Measurements from ENCODE around the gene PHACTR1. TPM values are rescaled to one million over a fixed set of nuclear protein-coding genes. Genes with fewer than 3 reads are reported as not detected.
A peak's percentile ranks its signal among the peaks of the same experiment; 100 is the strongest.

PHACTR1 gene
- total and polyA plus RNA-seq, 12 donors, result 0.77 to 16.0 (median 3.5) TPM

- no peak for DNase-seq
- TF ChIP-seq CTCF (IDR thresholded peaks at IDR 0.05) (no peak), POLR2A (IDR thresholded peaks at IDR 0.05) (no peak)
- Histone ChIP-seq H3K36me3 (replicated peaks in 1 of 2) (no peaks in the 10 kb centered on the region), H3K9me3 (replicated peaks in 1 of 3) (no peaks in the 10 kb centered on the region), H3K27ac (peak overlapping the region in 1 of 5 donors; percentile 18), H3K4me1 (replicated peaks in 1 of 2) (peaks cover 0 to 4% of the 10 kb centered on the region in 2 donors), H3K4me3 (no peak overlapping the region), H3K27me3 (peaks cover 5% of the 10 kb centered on the region)
- 45 to 60% (median 50%) methylated on average over 4 of the region's 4 CpGs for WGBS, 4 donors
- intact Hi-C loops (cut with DNase I), result no loop called here
Observed at GRCh38 chr6:12947151-12947871, 230.7 kb downstream of the PHACTR1 start.

GRCh38 chr6:12947967-12948366, 231.4 kb downstream of the PHACTR1 start:
- WGBS, 4 donors, result 97 to 100% (median 100%) methylated on average over 1 of the region's 1 CpG
- H3K4me1 ChIP-seq (replicated peaks in 1 of 2), result peaks cover 0 to 4% of the 10 kb centered on the region in 2 donors
- H3K36me3 ChIP-seq (replicated peaks in 1 of 2), result no peaks in the 10 kb centered on the region
- no peak overlapping the region for H3K27ac ChIP-seq
- H3K9me3 ChIP-seq (replicated peaks in 1 of 3), result no peaks in the 10 kb centered on the region
- peaks cover 5% of the 10 kb centered on the region for H3K27me3 ChIP-seq
- no peak for DNase-seq
- intact Hi-C loops (cut with DNase I), result no loop called here
- H3K4me3 ChIP-seq, result no peak overlapping the region
- no peak for TF ChIP-seq CTCF (IDR thresholded peaks at IDR 0.05)
- TF ChIP-seq POLR2A (IDR thresholded peaks at IDR 0.05), result no peak

GRCh38 chr6:12950976-12951375, 234.4 kb downstream of the PHACTR1 start:
- Histone ChIP-seq H3K27ac (no peak overlapping the region), H3K9me3 (replicated peaks in 1 of 3) (no peaks in the 10 kb centered on the region), H3K27me3 (peaks cover 5% of the 10 kb centered on the region), H3K4me1 (replicated peaks in 1 of 2) (peaks cover 0 to 4% of the 10 kb centered on the region in 2 donors), H3K4me3 (no peak overlapping the region), H3K36me3 (replicated peaks in 1 of 2) (no peaks in the 10 kb centered on the region)
- TF ChIP-seq POLR2A (IDR thresholded peaks at IDR 0.05) (no peak), CTCF (IDR thresholded peaks at IDR 0.05) (no peak)
- intact Hi-C loops (cut with DNase I), result no loop called here
- WGBS, 4 donors, result 62 to 76% (median 65%) methylated on average over 5 of the region's 5 CpGs
- no peak for DNase-seq

GRCh38 chr6:12951415-12951814, 234.8 kb downstream of the PHACTR1 start:
- H3K27ac ChIP-seq, result no peak overlapping the region
- DNase-seq, result no peak
- no peak overlapping the region for H3K4me3 ChIP-seq
- peaks cover 5% of the 10 kb centered on the region for H3K27me3 ChIP-seq
- H3K9me3 ChIP-seq (replicated peaks in 1 of 3), result no peaks in the 10 kb centered on the region
- no peaks in the 10 kb centered on the region for H3K36me3 ChIP-seq (replicated peaks in 1 of 2)
- H3K4me1 ChIP-seq (replicated peaks in 1 of 2), result peaks cover 0 to 4% of the 10 kb centered on the region in 2 donors
- no peak for TF ChIP-seq POLR2A (IDR thresholded peaks at IDR 0.05)
- TF ChIP-seq CTCF (IDR thresholded peaks at IDR 0.05), result no peak
- intact Hi-C loops (cut with DNase I), result no loop called here
